COLO668 (cell line): ENCODE data around the gene UBE2O.

Experiments
- DNase-seq: peaks from one replicate; lab custom pipeline; 2025; ENCODE audit not compliant: unreplicated experiment; lab: John Stamatoyannopoulos, UW

UBE2O gene

DNA sequence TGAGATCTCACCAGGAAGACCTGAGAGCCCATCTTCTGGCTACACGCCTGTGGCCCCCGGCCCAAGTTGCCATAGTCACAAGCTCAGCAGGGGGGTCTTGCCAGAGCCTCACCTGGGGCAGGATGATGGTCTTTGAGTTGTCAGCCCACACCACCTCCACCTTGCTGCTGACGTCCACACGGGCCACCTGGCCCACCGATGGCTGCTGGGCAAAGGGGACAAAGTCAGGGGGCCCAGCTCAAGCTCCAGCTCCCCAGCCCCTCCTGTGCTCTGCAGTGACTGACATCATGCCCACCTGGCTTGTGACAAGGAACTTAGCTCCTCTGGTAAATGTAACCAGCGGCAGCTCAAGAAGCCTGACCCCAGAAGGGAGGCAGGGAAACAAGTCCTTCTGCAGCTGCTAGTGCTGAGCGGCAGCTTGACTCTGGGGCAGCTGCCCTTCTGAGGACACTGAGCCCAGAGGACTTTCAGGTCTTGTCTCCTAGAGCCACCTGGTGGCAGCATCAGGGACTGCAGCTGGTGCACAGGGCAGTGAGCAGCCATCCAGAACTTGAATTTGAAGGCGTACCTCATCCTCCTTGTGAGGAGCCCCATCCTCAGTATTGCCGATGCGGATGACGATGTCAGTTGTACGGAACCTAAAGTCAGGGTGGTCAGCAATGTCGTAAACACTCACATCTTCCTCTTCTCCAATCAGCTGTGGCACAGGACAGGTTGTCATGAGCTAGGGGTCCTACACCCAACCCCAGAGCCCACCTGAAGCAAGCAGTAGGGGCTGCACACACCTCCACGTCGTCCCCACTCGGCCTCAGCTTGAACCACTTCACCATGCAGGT lies 55.0 kb downstream of the UBE2O start:
- peak; percentile 73 for DNase-seq

DNA sequence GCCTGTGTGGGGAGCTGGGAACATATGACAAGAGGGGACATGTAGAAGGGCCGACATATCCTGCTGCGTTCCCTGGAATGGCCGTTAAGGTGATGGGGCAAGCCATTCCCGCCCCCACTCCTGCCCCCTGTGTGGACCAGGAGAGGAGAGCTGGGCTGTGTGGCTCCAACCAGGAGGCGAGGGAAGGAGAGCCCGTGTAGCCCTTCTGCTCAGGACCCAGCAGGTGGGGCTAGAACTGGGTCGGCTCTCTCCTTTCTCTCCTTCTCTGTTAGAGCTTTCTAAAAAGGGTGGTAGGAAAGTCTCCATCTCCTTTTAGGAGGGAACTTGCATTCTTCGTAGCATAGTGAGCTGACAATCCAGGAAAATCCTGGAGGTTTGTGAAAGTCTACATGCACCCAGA lies 55.8 kb downstream of the UBE2O start:
- no peak for DNase-seq

DNA sequence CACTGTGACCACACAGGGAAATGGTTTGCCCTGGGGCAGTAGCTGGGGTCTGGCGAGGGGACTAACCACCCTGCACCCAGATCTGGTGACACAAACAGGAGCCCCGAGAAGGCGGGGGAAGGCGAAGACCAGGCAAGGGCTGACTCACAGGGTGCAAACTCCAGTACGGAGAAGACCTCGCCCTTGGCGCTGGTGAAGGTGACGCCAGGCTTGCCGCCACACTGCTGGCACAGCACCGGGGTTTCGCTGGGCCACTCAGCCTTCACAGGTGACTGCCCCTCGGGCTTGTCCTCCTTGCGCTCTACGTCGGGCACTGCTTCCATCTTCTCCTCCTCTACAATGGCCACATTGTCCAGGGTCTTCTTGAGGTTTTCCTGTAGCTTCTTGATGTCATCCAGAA lies 57.0 kb downstream of the UBE2O start:
- DNase-seq: no peak

- DNase-seq: peak; percentile 38
Observed at GRCh38 chr17:76394166-76394565, 58.8 kb downstream of the UBE2O start.

DNA sequence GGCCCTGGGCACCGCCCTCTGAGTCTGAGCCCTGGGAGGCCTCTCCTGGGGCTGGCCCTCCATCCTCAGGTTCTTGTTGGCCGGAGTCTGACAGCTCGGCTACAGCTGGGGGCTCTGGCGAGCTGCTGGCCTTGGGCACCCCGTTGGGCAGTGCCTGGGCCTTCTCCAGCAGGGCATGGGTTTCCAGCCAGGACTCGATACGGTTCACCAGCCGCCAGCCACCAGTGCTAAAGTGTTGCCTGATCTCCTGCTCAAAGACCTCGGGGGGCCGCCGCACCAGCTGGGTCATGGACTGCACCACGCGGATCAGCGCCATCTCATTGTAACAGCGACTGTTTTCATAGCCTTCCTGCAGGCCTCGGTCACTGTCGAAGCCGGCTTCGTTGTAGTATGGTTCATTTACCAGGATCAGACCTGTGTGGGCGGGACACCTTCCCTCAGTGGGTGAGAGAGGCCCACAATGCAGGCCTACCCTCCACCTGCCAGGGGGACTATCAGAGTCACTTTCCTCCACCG lies 61.7 kb downstream of the UBE2O start:
- no peak for DNase-seq

- no peak for DNase-seq
Observed at GRCh38 chr17:76390003-76390421, 62.9 kb downstream of the UBE2O start.

DNA sequence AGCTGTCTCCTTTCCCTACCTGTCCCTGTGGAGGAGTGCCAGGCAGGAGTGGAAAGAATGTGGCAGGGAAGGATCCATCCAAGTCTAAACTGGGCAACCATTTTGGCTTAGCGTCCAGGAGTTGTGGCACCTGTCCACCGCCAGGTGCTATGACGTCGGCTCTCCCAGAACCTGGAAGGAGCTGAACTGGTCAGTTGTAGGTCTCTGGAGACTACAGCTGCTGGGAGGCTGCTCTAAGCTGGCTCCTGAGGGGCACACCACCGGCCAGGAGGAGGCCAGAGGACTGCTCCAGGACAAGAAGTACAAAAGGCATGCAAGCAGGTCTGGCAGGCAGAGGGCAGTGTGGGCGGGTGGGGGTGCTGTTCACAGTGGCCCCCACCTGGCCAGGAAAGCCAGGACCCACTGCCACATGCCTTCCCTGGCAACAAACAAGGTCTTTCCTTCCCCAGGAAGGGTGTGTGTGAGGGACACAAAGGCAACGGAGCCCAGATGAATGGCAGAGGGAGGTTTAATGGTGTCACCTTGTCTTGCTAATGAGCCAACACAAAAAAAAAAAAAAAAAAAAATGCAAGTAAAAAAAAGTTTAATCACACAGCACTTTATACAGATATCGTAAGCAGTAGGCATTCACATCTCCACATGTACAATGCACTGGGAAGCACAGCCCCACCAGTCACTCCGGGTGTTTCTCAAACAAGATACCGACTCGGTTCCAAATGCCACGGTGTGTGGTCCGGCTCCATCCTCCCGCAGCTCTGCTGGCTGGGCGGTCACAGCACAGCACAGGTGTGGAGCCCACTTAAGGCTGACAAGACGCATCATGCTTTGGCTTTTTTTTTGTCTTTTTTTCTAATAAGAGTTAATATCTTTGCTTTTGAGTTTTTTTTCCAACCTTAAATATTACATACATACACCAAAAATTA lies 63.7 kb downstream of the UBE2O start:
- no peak for DNase-seq

- DNase-seq: no peak
Observed at GRCh38 chr17:76386966-76387765, 65.8 kb downstream of the UBE2O start.

DNA sequence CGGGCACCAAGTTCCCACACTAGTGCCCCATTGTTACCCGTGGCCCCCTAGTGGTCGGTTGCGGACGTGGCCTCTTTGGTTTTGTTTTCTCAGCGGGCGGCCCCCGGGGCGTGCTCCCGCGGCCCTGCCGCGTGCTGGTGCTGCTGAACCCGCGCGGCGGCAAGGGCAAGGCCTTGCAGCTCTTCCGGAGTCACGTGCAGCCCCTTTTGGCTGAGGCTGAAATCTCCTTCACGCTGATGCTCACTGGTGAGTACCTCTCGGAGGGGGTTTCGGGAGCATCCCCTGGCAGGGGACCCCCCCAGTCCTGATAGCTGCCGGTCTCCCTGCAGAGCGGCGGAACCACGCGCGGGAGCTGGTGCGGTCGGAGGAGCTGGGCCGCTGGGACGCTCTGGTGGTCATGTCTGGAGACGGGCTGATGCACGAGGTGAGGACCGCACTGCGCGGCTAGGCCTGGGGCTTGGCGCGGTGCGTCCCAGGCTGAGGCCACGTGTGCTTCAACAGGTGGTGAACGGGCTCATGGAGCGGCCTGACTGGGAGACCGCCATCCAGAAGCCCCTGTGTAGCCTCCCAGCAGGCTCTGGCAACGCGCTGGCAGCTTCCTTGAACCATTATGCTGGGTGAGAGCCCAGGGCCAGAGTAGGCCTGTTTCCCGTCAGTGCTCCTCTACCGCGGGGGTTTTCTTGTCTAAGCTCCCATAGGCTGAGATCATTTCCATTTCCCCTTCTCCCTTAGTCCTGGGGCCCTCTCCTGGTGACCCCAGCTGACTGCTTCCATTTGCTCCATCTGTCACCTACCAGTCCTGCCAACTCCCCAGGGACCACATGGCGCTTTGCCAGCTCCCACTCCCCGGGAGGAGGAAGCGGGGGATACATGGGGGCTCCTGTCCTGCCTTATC lies 66.8 kb downstream of the UBE2O start:
- peak; percentile 76 for DNase-seq

- peak; percentile 33 for DNase-seq
Observed at GRCh38 chr17:76384987-76385891, 67.7 kb downstream of the UBE2O start.

GRCh38 chr17:76384222-76384986 lies 68.5 kb downstream of the UBE2O start, which contains the start of gene SPHK1:
Gene SPHK1, plus strand, starts transcription at chr17:76384609. Its CDS starts 1,036 bp downstream, at chr17:76385645.
- DNase-seq: peak; percentile 65

DNA sequence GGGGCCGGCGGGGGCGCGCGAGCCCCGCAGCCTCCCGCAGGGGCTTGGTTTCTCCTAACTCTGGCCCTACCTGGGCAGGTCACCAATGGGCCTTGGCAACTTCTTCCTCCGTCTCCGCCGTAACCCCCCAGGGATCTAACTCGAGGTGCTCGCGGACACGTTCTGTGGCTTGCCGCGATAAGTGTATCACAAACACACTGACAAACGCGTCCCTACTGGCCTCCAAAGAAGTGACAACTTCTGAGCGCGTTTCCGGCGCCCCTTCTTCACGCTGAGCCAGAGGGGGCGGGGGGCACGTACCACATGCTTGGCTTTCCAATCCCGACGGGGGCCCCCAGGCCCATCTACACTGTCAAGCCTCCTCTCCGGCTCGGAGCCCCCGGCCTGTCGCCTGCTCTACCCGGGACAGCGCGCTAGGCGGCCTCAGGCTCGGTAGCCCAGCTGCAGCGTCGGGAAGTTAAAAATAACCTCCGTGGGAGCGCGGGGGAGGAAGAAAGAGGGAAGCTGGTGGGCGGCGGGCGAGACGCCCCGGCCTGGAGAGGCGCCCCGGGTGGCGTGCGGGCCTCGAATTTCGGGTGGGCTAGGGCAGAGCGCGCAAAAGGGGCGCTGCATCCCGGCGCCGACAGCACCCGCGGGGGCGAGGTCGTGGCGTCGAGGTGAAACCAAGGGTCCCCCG lies 69.3 kb downstream of the UBE2O start:
- peak; percentile 16 for DNase-seq

DNA sequence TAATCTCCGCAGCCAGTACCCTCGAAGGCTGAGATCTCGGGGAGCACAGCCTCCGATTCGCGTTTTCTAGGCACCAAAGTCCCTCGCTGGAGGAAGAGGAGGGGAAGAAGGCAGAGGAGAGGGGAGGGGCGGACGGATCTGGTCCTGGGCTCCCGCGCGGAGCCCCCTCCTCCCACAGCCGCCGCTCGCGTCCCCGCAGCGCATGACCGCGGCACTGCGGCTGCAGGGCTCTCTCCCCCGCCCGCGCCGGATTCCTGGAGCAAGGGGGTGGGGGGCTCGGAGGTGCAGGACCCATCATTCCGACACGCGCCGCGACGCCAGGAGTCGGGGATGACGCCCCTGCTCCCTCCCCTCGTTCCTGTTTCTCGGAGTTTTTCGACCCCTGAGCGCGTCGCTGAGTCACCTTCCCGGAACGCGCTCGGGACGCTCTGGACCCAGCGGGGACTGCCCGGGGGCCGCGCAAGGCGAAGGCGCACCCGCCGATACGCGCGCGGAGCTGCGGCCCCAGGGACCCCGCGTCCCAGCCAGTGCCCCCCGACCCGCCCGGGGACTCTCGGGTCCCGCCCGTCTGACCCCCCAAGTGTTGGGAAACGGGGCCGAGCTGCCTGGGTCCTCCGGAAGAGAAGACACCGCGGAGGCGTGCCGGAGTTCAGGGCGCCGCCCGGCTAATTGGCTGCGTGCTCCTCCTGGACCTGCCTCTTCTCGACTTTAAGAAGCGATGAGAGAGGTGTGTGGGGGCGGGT lies 70.0 kb downstream of the UBE2O start:
- peak; percentile 24 for DNase-seq

- DNase-seq: no peak
Observed at GRCh38 chr17:76382351-76382802, 70.6 kb downstream of the UBE2O start.

DNA sequence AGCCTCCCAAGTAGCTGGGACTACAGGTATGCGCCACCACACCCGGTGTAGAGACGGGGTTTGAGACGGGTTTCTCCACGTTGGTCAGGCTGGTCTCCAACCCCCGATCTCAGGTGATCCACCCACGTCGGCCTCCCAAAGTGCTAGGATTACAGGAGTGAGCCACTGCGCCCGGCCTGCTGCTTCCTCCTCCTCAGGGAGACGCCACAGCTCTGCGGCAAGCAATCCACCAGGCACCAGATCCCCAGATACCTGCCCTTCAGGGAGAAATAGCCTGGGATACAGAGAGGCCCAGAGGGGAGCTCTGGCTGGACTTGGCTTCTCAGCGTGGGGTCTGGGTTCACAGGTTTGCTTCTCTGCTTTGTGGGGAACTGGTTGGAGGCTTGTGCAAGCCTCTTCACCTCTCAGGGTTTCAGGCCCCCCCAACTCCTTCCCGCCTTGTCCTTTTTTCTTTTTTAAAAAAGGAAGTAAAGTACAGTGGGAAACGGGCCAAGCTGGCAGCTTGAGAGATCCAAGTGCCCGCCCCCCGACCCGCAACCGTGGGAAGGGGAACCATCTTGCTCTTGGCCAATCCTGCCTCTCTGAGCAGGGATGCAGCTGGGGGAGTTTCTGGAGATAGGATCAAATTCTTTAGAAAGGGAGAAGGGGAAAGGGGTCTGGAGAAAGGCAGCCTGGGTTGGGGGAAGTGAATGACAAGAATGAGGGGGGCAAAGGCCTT lies 71.2 kb downstream of the UBE2O start:
- no peak for DNase-seq
